Endothelial cell of umbilical vein (primary cell): ENCODE results near the gene INCENP. TPM values are rescaled to one million over a fixed set of nuclear protein-coding genes. Genes with fewer than 3 reads are reported as not detected.

ENCODE experiments used
- BruUV-seq: library from RNA; stranded (reverse); fragments of 400-500 nt; replicated peaks from 2 replicates; lab custom pipeline; 2021; lab: Mats Ljungman, UMichigan
- CTCF ChIA-PET: fragments of 300-600, 350-600 bp; sonication (Branson Sonifier 250); formaldehyde crosslinking; loops from one replicate; lab custom pipeline; 2021; ENCODE audit warnings: antibody characterized with exemption, inconsistent platforms; lab: Charles Lee
- POLR2A ChIA-PET: fragments of 300-600, 350-600 bp; sonication (Branson Sonifier 250); formaldehyde crosslinking; loops from one replicate; lab custom pipeline; 2021; ENCODE audit warnings: antibody characterized with exemption, inconsistent platforms; lab: Charles Lee
- DNase-seq: peaks from one replicate; pipeline ENCODE4 v3.0.0-alpha.2; 2011; ENCODE audit warnings: low read depth, low spot score
- FAIRE-seq: peaks from 2 replicates; lab custom pipeline; 2011; peaks lifted over from hg19 to GRCh38; lab: Jason Lieb, UNC
- H2AFZ ChIP-seq: 2 replicates; pipeline ENCODE4 v1.6.0; 2012; ENCODE audit warnings: low read depth, low read length, control low read depth, inconsistent platforms
- H3K27ac ChIP-seq: 2 replicates; pipeline ENCODE4 v1.5.1; 2011; ENCODE audit warnings: low read depth, mild to moderate bottlenecking, control low read depth, low read length, moderate library complexity; ENCODE audit not compliant: insufficient read depth
- H3K27me3 ChIP-seq, 2 experiments: 2 replicates each; pipeline versions ENCODE4 v1.6.0 to v1.6.1; 2011; ENCODE audit warnings: low read length in 2 of 2, mixed read lengths in 1 of 2; ENCODE audit not compliant: control insufficient read depth in 2 of 2, insufficient read depth in 2 of 2
- H3K36me3 ChIP-seq, 2 experiments: 2 replicates in 1 of 2; 3 replicates in 1 of 2; pipeline ENCODE4 v1.5.1; 2011; ENCODE audit warnings: low read length in 2 of 2, mild to moderate bottlenecking in 1 of 2, moderate library complexity in 1 of 2; ENCODE audit not compliant: control insufficient read depth in 2 of 2, insufficient read depth in 2 of 2; ENCODE audit errors: extremely low read depth in 1 of 2
- H3K4me1 ChIP-seq: 3 replicates; pipeline ENCODE4 v1.5.1; 2011; ENCODE audit warnings: mild to moderate bottlenecking, low read length; ENCODE audit not compliant: control insufficient read depth, insufficient read depth; ENCODE audit errors: extremely low read depth
- H3K4me2 ChIP-seq: 2 replicates; pipeline ENCODE4 v1.6.1; 2011; ENCODE audit warnings: low read length, control low read depth, mixed read lengths; ENCODE audit not compliant: insufficient read depth
- H3K4me3 ChIP-seq, 3 experiments: fragments of 200-600 bp in 1 of 3; sonication (generic), shearing (Covaris generic) in 1 of 3; replicated peaks in 1 of 3; 2 replicates each; pipeline ENCODE4 v1.5.1; 2011 to 2016; ENCODE audit warnings: control low read depth in 3 of 3, low read length in 3 of 3, mild to moderate bottlenecking in 2 of 3, inconsistent platforms in 1 of 3, low read depth in 1 of 3, moderate library complexity in 1 of 3; ENCODE audit not compliant: insufficient read depth in 1 of 3
- H3K79me2 ChIP-seq: 2 replicates; pipeline ENCODE4 v1.6.0; 2012; ENCODE audit warnings: low read length, inconsistent platforms; ENCODE audit not compliant: control insufficient read depth, insufficient read depth
- H3K9ac ChIP-seq: replicated peaks from 2 replicates; pipeline ENCODE3; 2011; ENCODE audit warnings: low read length, control low read depth; ENCODE audit not compliant: insufficient read depth; ENCODE audit errors: extremely low read depth
- H3K9me1 ChIP-seq: replicated peaks from 3 replicates; pipeline ENCODE4 v1.6.0; 2011; ENCODE audit warnings: mild to moderate bottlenecking, low read length; ENCODE audit not compliant: control insufficient read depth, insufficient read depth; ENCODE audit errors: extremely low read depth
- H3K9me3 ChIP-seq: replicated peaks from 2 replicates; pipeline ENCODE4 v1.5.1; 2012; ENCODE audit warnings: low read length, inconsistent platforms; ENCODE audit not compliant: control insufficient read depth, insufficient read depth
- H4K20me1 ChIP-seq: replicated peaks from 2 replicates; pipeline ENCODE3; 2011; ENCODE audit warnings: mild to moderate bottlenecking, low read length; ENCODE audit not compliant: control insufficient read depth, insufficient read depth; ENCODE audit errors: extremely low read depth
- CTCF ChIP-seq, 2 donors: IDR thresholded peaks; 1 replicate in 1 of 2; 2 replicates in 1 of 2; pipeline ENCODE4 v1.5.1; 2011; ENCODE audit warnings: low read length in 2 of 2, mild to moderate bottlenecking in 2 of 2, moderate library complexity in 2 of 2, control low read depth in 1 of 2, inconsistent platforms in 1 of 2, low read depth in 1 of 2; ENCODE audit not compliant: insufficient read depth in 1 of 2; ENCODE audit errors: extremely low read depth in 1 of 2
- EZH2 ChIP-seq: IDR thresholded peaks from 2 replicates; pipeline ENCODE4 v1.6.1; 2012; ENCODE audit warnings: borderline replicate concordance, low read depth, mild to moderate bottlenecking, moderate library complexity, low read length, inconsistent platforms; ENCODE audit not compliant: severe bottlenecking
- FOS ChIP-seq: IDR thresholded peaks from 2 replicates; pipeline ENCODE4 v1.6.1; 2011; ENCODE audit warnings: mild to moderate bottlenecking, low read length, moderate library complexity, borderline replicate concordance; ENCODE audit not compliant: insufficient read depth
- GATA2 ChIP-seq: IDR thresholded peaks from 2 replicates; pipeline ENCODE4 v1.7.0; 2011; ENCODE audit warnings: low read depth, mild to moderate bottlenecking, moderate library complexity, mixed read lengths, low read length; ENCODE audit not compliant: insufficient read length, insufficient read depth
- JUN ChIP-seq: IDR thresholded peaks from 2 replicates; pipeline ENCODE4 v1.6.1; 2011; ENCODE audit warnings: borderline replicate concordance, low read depth; ENCODE audit not compliant: insufficient read length, insufficient read depth
- MAX ChIP-seq: IDR thresholded peaks from 2 replicates; pipeline ENCODE4 v1.6.1; 2011; ENCODE audit not compliant: insufficient read depth, insufficient read length
- MYC ChIP-seq: IDR thresholded peaks from one replicate; pipeline ENCODE4 v1.6.1; 2011; ENCODE audit warnings: mild to moderate bottlenecking, low read depth, low read length
- POLR2A ChIP-seq: IDR thresholded peaks from 2 replicates; pipeline ENCODE4 v1.6.1; 2012; ENCODE audit warnings: low read depth, mild to moderate bottlenecking, control low read depth, low read length
- POLR2AphosphoS5 ChIP-seq: IDR thresholded peaks from 2 replicates; pipeline ENCODE4 v1.6.1; 2012; ENCODE audit warnings: low read depth, mild to moderate bottlenecking, control low read depth, low read length, moderate library complexity; ENCODE audit not compliant: insufficient read depth
- dilution Hi-C: fragments of 300-500 bp; cut with MboI; formaldehyde crosslinking; loops from one replicate; pipeline ENCODE4 v1.15.0; 2019; ENCODE audit warnings: low sequenced_read_pairs; ENCODE audit not compliant: extremely low pct_ligation_motif_present
- intact Hi-C: fragments of 100-400 bp; cut with micrococcal nuclease; formaldehyde crosslinking; loops from one replicate; pipeline ENCODE4 v1.10.0; 2022
- polyA plus RNA-seq, 4 experiments: library from polyadenylated mRNA; depleted of rRNA in 3 of 4; stranded (reverse) in 3 of 4; unstranded in 1 of 4; fragments of >200 nt; gene quantifications; 2 replicates each; pipeline versions ENCODE4 v1.2.1 to v1.2.3, GENCODE V29; 2011 to 2012; ENCODE audit warnings: missing spikeins in 1 of 4
- total RNA-seq: library from RNA; stranded (reverse); gene quantifications from 2 replicates; pipeline ENCODE4 v1.2.3, GENCODE V29; 2021

Gene INCENP
- total and polyA plus RNA-seq, 2 donors (not counting 3 experiments of a cell fraction or from before 2014, with no cell fraction given), result 22.9 to 86.8 TPM

DNA sequence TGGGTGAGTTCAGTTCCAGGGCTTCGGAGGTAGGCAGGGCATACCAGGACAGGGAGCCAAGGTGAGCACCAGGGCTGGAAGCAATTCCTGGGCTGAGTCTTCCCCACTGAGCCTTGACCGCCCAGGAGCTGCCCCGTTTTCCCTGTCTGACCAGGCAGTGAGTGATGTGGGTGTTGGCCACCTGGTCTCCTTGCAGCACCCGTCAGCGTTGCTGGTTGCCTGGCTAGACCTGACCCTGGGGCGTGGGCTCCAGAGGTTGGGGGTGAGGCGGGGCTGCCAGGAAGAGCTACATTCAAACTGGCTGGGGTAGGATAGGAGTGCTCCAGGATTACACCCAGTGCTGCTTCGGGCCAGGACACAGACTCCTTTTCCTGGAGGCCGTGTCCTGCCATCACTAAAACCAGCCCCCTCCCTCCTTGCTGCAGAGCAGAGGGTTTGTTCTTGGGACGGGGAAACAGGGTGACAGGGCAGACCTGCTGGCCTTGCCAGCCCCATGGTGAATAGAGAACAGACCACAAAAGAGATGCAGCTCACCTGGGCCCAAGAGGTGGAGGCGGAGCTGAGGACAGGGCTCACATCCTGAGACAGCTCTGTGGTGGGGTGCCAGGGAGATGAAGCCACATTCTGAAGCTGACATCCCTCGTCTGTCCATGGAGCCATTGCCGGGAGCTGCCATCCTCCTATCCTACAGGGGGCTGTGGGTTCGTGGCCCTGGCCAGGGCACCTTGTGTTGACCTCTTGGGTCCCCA, 14.2 kb downstream of the INCENP start:
- TF ChIP-seq JUN (no peak), EZH2 (no peak), MAX (no peak), CTCF (IDR thresholded peaks at IDR 0.05; ENCODE audit: extremely low read depth in 1 of 2, insufficient read depth in 1 of 2, low read depth in 1 of 2, low read length in 2 of 2) (no peak), GATA2 (no peak), POLR2AphosphoS5 (no peak), POLR2A (no peak), MYC (no peak), FOS (no peak)
- H3K36me3 ChIP-seq, result peaks cover 24 to 29% of the 10 kb centered on the region in 2 experiments
- H3K4me2 ChIP-seq, result no peak overlapping the region
- BruUV-seq, result no TSS peak
- no peaks in the 10 kb centered on the region for H3K9me1 ChIP-seq
- H3K9me3 ChIP-seq, result no peaks in the 10 kb centered on the region
- no peak for FAIRE-seq
- no peak for DNase-seq
- H2AFZ ChIP-seq, result no peak overlapping the region
- no peak overlapping the region for H3K9ac ChIP-seq
- peaks cover 47% of the 10 kb centered on the region for H3K79me2 ChIP-seq
- H4K20me1 ChIP-seq, result no peaks in the 10 kb centered on the region
- H3K4me1 ChIP-seq, result no peaks in the 10 kb centered on the region
- CTCF ChIA-PET, result interaction anchor here (1.6 kb wide), 1 partner anchor 10 kb away, joined by 3 read pairs; no protein-coding TSS in a partner anchor
- POLR2A ChIA-PET, result no interaction called here
- H3K27me3 ChIP-seq, result no peaks in the 10 kb centered on the region
- no peak overlapping the region for H3K4me3 ChIP-seq
- intact Hi-C loops, result no loop called here
- dilution Hi-C loops, result no loop called here
- H3K27ac ChIP-seq, result no peak overlapping the region
